Memory B cell (primary cell): Measurements from ENCODE around the gene ST14.

ENCODE experiments used
- ATAC-seq: fragments of 150-1000 bp; cut with Tn5 transposase; 2 replicates; pipeline ENCODE4 v1.10.0; 2021; ENCODE audit warnings: low read depth, mild to moderate bottlenecking, moderate library complexity
- DNase-seq, 2 donors: peaks; one replicate each; pipeline ENCODE4 v3.0.0; 2022; ENCODE audit warnings: low spot score in 2 of 2
- H3K27ac Mint-ChIP-seq: one replicate; pipeline ENCODE4 v1.8.0; 2022; ENCODE audit warnings: mild to moderate bottlenecking, moderate library complexity, mixed read lengths
- H3K27me3 Mint-ChIP-seq: one replicate; pipeline ENCODE4 v1.8.0; 2022; ENCODE audit warnings: mixed read lengths
- H3K36me3 Mint-ChIP-seq: one replicate; pipeline ENCODE4 v1.8.0; 2022; ENCODE audit warnings: mild to moderate bottlenecking, mixed read lengths
- H3K4me1 Mint-ChIP-seq: one replicate; pipeline ENCODE4 v1.8.0; 2022; ENCODE audit warnings: mixed read lengths
- H3K4me3 Mint-ChIP-seq: one replicate; pipeline ENCODE4 v1.8.0; 2022; ENCODE audit warnings: mild to moderate bottlenecking, moderate library complexity, mixed read lengths
- H3K9me3 Mint-ChIP-seq: one replicate; pipeline ENCODE4 v1.8.0; 2022; ENCODE audit warnings: mixed read lengths

The ST14 gene

DNA sequence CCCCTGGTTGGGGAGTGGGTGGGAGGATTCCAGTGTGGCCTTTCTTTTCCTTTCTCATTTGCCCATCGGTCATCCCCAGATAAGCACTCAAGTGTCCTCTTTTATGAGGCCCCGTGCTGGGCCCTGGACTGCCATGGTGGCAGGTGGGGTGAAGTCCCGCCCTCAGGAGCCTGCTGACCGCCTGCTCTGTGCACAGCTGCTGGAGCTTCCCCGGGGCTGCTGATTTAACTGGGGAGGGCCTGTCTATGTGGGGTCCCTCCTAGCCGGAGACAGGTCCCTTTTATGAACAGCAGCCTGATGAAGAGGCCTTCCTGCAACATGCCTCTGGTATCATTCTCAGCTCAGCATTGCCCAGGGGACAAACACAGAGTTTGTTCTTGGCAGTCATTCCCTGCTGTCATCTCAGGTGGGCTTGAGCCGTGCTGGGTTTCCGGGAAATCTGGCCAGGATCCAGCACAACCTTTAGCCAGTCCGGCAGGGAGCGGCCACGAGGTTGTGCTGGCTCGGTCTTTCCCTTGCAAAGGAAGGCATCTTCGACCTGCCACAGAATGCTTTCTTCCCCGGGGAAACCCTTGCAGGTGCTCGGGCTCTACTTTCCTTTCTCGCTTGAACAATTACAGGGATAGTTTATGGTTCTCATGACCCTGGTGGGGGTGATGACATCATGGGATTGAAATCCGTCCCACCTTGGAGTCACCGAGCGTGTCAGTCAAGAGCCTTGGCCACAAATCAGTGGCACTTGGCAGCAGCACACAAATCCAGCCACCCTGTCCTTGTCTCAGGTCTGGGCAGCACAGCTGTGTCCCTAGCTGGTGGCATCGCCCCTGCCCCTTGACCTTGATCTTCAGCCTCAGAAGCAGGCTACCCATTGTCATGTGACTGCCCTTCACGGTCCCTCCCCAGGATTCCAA is 20.1 kb downstream of the ST14 start:
- ATAC-seq, result no peak
- H3K27me3 Mint-ChIP-seq, result no peaks in the 10 kb centered on the region
- no peak for DNase-seq
- H3K27ac Mint-ChIP-seq, result peak overlapping the region; percentile 96
- H3K9me3 Mint-ChIP-seq, result peaks cover 2% of the 10 kb centered on the region
- H3K36me3 Mint-ChIP-seq, result peaks cover 14% of the 10 kb centered on the region
- peaks cover 56% of the 10 kb centered on the region for H3K4me1 Mint-ChIP-seq
- H3K4me3 Mint-ChIP-seq, result peak overlapping the region; percentile 21

DNA sequence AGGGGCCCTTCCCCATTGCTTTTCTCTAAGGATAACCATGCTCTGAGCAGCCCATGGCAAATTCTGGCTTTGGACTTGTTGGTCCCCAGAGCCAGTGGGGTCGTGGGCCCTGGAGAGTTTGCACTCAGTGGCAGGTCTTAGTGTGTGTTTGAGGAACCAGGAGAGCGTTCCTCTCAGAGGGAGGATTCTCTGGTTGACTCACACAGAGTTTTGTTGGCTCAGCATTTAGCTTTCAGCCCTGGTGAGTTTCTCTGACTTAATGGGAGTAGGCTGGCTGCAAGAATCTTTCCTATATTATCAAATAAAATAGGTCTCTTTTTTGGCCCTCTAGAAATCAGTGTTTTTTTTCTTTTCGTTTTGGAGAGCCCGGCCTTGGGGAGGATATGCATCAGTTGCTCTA is 20.9 kb downstream of the ST14 start:
- Mint-ChIP-seq H3K27ac (peak overlapping the region; percentile 96), H3K27me3 (no peaks in the 10 kb centered on the region), H3K4me1 (peaks cover 52% of the 10 kb centered on the region), H3K4me3 (peak overlapping the region; percentile 73), H3K36me3 (peaks cover 8% of the 10 kb centered on the region), H3K9me3 (no peaks in the 10 kb centered on the region)
- no peak for DNase-seq
- ATAC-seq, result peak; percentile 4

DNA sequence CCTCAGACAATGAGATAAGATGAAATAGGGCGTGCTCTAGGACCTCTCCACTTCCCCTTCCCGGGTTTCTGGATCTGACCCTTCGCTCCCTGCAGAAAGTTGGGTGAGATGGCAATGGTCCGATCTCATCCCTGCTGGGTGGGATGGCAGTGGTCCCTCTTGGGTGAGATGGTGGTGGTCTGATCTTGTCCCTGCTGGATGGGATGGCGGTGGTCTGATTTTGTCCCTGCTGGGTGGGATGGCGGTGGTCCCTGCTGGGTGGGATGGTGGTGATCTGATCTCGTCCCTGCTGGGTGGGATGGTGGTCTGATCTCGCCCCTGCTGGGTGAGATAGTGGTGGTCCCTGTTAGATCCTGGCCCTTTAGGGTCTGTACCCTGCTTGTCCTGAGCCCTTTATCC is 21.3 kb downstream of the ST14 start:
- no peak for DNase-seq
- Mint-ChIP-seq H3K27me3 (no peaks in the 10 kb centered on the region), H3K4me3 (peak overlapping the region; percentile 73), H3K27ac (peak overlapping the region; percentile 96), H3K9me3 (no peaks in the 10 kb centered on the region), H3K36me3 (peaks cover 7% of the 10 kb centered on the region), H3K4me1 (peaks cover 51% of the 10 kb centered on the region)
- ATAC-seq, result peak; percentile 4

DNA sequence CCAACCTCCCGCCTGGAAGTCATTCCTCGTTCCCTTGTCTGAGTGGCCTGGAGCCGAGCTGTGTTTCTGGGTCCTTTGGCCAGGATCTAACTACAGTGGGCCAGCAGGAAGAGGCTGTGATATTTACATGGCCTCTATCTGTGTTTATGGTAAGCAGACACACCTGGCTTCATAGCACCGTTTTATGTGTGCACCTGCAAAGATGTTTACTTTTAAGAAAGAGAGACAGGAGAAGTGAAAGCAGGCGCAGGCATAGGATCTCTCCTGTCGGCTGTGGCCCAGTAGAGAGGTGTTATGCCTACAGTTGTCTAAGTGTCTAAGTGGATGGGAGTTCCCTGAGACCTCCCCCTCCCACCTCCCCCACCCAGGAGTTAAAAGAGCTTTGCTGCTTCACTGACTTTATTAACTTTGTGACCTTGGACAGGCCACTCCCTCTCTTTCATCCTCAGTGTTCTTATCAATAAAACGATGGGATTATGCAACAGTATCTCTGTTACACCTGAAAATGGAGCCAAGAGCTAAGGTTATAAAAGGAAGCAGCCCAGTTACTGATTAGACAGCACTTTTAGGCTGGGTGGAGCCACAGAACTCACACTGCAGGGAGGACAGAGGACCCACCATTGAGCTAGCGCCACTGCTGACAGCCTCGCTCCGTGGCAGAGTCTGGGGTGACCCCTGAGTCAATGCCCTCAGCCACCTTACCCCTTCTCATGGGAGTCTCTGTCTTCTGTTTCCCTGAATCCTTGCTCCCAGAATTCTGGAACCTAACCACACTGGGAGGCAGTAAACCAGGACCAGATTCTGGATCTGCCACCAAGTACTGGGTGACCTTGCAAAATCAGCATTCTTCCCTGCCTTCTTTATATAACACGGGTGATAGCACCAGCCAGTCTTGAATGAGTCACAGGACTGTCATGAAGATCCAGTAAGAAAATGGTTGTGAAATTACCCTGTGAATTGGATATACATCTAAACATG is 22.0 kb downstream of the ST14 start:
- no peaks in the 10 kb centered on the region for H3K9me3 Mint-ChIP-seq
- H3K4me3 Mint-ChIP-seq, result peak overlapping the region; percentile 73
- no peaks in the 10 kb centered on the region for H3K27me3 Mint-ChIP-seq
- DNase-seq (peak; percentile 34 to 56), ATAC-seq (peak; percentile 90)
- H3K4me1 Mint-ChIP-seq, result peaks cover 54% of the 10 kb centered on the region
- H3K27ac Mint-ChIP-seq, result peak overlapping the region; percentile 96
- H3K36me3 Mint-ChIP-seq, result peaks cover 5% of the 10 kb centered on the region

DNA sequence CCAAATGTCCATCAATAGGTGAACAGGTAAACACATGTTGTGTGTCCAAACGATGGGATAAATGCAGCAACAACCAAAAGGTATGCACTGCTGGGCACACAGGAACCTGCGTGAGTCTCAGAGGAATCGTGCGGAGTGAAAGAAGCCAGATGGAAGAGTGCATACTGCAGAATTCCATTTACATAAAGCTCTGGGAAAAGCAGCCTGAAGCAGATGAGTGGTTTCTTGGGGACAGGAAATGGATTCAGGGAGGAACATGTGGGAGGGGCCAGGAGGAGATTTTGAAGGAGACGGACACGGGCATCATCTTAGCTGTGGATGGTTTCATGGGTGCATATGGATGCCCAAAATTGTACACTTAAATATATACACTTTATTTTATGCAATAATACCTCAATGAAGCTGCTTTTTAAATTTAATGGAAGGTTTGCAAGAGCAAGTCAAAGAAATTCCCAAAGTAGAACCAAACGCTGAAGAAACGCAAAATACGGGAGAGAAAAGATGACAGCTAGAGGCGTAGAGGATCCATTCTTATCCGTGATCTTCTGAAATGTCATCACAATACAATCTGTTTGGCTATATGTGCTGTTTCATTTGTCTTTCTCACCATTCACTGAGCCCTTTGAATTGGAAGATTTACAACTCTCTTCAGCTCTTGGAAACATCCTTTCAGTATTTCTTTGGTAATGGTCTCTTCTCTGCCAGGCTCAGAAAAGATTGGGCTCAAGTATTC is 24.5 kb downstream of the ST14 start:
- Mint-ChIP-seq H3K9me3 (no peaks in the 10 kb centered on the region), H3K27ac (peak overlapping the region; percentile 73), H3K27me3 (no peaks in the 10 kb centered on the region), H3K4me3 (no peak overlapping the region), H3K36me3 (peaks cover 7% of the 10 kb centered on the region), H3K4me1 (peaks cover 47% of the 10 kb centered on the region)
- no peak for ATAC-seq
- no peak for DNase-seq

DNA sequence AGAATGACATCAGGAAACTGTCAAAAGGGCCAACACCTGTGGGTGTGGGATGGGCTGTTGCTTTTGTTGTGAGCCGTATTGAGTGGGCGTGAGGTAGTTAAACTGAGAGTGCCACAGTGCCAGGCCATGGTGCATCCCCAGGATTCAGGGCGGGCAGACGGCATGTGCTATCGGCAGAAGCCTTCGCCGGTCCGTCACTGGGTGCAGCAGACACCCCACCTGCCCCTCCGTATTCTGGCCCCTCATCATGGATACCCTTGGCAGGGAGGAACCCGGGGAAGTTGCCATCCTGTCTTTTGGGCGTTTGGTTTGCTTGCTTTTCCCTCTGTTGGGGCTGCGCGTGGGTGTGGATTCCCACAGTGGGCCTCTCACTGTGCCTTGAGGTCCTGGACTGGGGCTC is 27.5 kb downstream of the ST14 start:
- Mint-ChIP-seq H3K4me1 (peaks cover 17% of the 10 kb centered on the region), H3K27ac (no peak overlapping the region), H3K4me3 (no peak overlapping the region), H3K9me3 (no peaks in the 10 kb centered on the region), H3K27me3 (no peaks in the 10 kb centered on the region), H3K36me3 (peaks cover 10% of the 10 kb centered on the region)
- DNase-seq, result no peak
- ATAC-seq, result no peak

DNA sequence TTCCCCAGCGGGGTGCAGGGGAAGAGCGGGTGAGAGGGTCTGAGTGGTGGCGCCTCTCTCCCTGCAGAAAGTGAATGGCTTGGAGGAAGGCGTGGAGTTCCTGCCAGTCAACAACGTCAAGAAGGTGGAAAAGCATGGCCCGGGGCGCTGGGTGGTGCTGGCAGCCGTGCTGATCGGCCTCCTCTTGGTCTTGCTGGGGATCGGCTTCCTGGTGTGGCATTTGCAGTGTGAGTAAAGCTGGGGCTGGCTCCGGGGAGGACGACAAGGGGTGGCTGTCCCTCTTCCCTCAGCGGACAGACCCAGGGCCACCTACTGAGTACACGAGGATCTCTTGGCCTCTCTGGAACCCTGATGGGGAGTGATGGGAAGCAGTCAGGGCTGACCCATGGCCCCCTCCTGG is 28.5 kb downstream of the ST14 start:
- no peak for ATAC-seq
- no peak for DNase-seq
- Mint-ChIP-seq H3K4me1 (peaks cover 14% of the 10 kb centered on the region), H3K36me3 (peaks cover 12% of the 10 kb centered on the region), H3K4me3 (no peak overlapping the region), H3K27ac (no peak overlapping the region), H3K27me3 (no peaks in the 10 kb centered on the region), H3K9me3 (no peaks in the 10 kb centered on the region)

DNA sequence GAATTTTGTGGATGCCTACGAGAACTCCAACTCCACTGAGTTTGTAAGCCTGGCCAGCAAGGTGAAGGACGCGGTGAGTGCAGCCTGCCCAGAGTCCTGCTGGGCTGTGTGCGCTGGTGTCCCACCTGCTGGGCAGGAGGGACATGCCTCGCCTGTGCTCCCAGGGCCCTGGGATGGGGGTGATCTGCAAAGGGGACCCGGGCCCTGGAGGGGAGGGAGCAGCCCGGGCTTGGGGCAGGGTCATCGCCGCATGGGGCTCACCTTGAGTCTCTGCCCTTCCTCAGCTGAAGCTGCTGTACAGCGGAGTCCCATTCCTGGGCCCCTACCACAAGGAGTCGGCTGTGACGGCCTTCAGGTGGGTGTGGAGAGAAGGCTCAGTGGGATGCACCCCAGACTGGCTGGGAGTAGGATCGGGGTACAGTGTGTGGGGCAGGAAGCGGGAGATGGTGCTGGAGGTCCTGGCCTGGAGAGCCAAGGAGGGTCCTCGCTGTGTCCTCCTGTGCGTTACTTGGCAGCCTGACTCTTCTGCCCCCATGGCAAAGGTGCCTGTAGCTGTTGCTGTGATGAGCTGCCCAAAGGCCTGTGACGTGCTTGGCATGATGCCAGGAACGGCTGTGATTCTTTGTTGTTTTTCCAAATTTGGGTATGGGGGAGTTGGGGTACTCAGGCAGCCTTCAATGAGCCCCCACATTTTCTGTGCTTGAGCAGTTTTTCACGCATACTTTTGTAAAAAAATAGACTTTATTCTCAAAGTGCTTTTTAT is 29.2 kb downstream of the ST14 start:
- Mint-ChIP-seq H3K27me3 (no peaks in the 10 kb centered on the region), H3K4me3 (no peak overlapping the region), H3K4me1 (peaks cover 12% of the 10 kb centered on the region), H3K9me3 (no peaks in the 10 kb centered on the region), H3K27ac (no peak overlapping the region), H3K36me3 (peaks cover 9% of the 10 kb centered on the region)
- DNase-seq, result no peak
- ATAC-seq, result no peak

DNA sequence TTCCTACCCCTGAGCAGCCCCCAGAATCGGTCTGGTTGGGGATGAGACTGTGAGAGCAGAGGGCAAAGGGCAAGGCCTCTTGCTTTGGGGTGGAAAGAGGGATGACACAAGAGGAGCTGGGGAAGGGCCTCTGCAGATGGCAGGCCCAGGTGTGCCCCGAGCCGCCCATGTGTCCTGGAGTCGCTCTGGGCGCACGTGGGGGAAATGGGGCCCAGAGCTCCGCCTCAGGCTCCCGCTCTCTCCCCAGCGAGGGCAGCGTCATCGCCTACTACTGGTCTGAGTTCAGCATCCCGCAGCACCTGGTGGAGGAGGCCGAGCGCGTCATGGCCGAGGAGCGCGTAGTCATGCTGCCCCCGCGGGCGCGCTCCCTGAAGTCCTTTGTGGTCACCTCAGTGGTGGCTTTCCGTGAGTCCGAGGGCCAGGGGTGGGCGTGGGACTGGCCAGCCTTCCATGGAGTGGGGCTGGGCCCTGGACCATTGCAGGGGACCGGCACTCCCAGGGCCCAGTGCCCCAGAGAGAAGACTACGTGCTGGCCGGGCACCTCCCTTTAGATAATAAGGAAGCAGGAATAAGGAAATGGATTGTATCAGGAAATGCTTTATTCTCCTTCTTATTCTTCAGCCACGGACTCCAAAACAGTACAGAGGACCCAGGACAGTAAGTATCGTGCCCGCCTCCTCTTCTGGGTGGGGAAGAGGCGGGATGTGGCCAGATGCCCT is 30.1 kb downstream of the ST14 start:
- Mint-ChIP-seq H3K4me3 (no peak overlapping the region), H3K27me3 (no peaks in the 10 kb centered on the region)

DNA sequence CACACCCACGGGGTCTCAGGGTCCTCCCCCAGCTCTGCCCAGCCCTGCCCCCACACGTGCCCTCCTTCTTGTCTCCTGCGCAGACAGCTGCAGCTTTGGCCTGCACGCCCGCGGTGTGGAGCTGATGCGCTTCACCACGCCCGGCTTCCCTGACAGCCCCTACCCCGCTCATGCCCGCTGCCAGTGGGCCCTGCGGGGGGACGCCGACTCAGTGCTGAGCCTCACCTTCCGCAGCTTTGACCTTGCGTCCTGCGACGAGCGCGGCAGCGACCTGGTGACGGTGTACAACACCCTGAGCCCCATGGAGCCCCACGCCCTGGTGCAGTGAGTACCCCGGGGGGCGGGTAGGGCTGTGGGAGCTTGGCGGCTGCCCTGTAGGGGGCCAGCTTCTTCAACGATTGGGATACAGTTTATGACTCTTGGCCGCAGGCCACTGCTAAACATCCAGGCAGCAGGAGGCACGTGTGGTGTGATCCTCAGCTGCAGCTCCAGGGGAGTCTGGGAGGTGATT is 30.8 kb downstream of the ST14 start:
- Mint-ChIP-seq H3K36me3 (peaks cover 12% of the 10 kb centered on the region), H3K4me1 (peaks cover 9% of the 10 kb centered on the region), H3K9me3 (no peaks in the 10 kb centered on the region), H3K4me3 (no peak overlapping the region), H3K27ac (no peak overlapping the region), H3K27me3 (no peaks in the 10 kb centered on the region)
- ATAC-seq (no peak), DNase-seq (no peak)

More for the DNA sequence above, 30.1 kb downstream of the ST14 start:
- ATAC-seq (no peak), DNase-seq (no peak)
- Mint-ChIP-seq H3K27ac (no peak overlapping the region), H3K36me3 (peaks cover 9% of the 10 kb centered on the region), H3K9me3 (no peaks in the 10 kb centered on the region), H3K4me1 (peaks cover 9% of the 10 kb centered on the region)

DNA sequence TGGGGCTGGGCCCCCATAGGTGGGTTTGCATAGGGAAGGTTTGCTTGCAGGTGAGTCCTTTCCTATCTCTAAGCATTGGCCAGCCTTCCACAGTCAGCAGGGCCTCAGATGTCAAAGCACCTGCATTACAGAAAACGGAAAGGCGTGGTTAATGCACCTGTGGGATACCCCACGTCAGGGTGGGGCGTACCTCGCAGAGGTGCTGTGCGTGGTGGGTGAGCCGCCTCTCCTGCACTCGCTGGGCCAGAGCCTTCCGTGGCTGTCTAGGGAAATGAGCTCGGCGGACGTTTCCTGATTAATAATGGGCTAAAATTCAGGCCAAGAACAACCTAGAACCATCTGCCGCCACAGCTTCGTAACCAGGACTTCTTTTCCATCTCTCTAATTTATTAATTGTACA is 32.3 kb downstream of the ST14 start:
- Mint-ChIP-seq H3K36me3 (peaks cover 14% of the 10 kb centered on the region), H3K27ac (no peak overlapping the region), H3K4me3 (no peak overlapping the region), H3K9me3 (no peaks in the 10 kb centered on the region), H3K4me1 (peaks cover 4% of the 10 kb centered on the region), H3K27me3 (no peaks in the 10 kb centered on the region)
- ATAC-seq (no peak), DNase-seq (no peak)

DNA sequence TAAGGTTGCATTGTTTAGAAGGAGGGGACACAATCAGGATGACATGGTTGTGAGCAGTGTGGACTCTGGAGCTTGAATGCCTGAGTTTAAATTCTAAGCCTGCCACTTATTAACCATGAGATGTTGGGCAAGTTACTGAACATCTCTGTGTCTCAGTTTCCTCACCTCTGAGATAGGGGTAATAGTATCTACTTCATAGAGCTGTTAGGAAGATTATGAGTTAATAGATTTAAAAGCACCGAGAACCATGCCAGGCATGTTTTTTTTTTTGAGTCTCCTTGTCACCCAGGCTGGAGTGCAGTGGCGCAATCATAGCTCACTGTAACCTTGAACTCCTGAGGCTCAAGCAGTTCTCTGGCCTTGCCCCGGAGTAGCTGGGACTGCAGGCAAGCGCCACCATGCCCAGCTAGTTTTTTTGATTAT is 33.3 kb downstream of the ST14 start:
- no peak overlapping the region for H3K4me3 Mint-ChIP-seq
- H3K27ac Mint-ChIP-seq, result no peak overlapping the region
- ATAC-seq (no peak), DNase-seq (no peak)
- peaks cover 14% of the 10 kb centered on the region for H3K36me3 Mint-ChIP-seq
- no peaks in the 10 kb centered on the region for H3K9me3 Mint-ChIP-seq
- H3K27me3 Mint-ChIP-seq, result no peaks in the 10 kb centered on the region
- peaks cover 4% of the 10 kb centered on the region for H3K4me1 Mint-ChIP-seq
